H1 (cell line): ENCODE data around the gene SPOPL. TPM values are rescaled to one million over a fixed set of nuclear protein-coding genes. Genes with fewer than 3 reads are reported as not detected.

Experiments used
- CTCF ChIA-PET: fragments of 300-600 bp; sonication (Branson Sonifier 250); formaldehyde crosslinking; loops from one replicate; lab custom pipeline; 2021; ENCODE audit not compliant: partially characterized antibody; lab: Charles Lee
- POLR2A ChIA-PET: fragments of 300-600 bp; sonication (Branson Sonifier 250); formaldehyde crosslinking; loops from one replicate; lab custom pipeline; 2021; ENCODE audit warnings: inconsistent platforms; ENCODE audit not compliant: partially characterized antibody; lab: Charles Lee
- DNase-seq, 2 experiments: peaks; one replicate each; pipeline versions ENCODE4 v3.0.0 to v3.0.0-alpha.2; 2010 to 2022; ENCODE audit warnings: low spot score in 2 of 2, low read depth in 1 of 2, mixed read lengths in 1 of 2
- FAIRE-seq: peaks from 2 replicates; lab custom pipeline; 2011; peaks lifted over from hg19 to GRCh38; lab: Jason Lieb, UNC
- H2AFZ ChIP-seq: 2 replicates; pipeline ENCODE4 v1.8.1; 2012; ENCODE audit warnings: low read length, inconsistent platforms
- H2AK5ac ChIP-seq: 2 replicates; pipeline ENCODE4 v1.6.1; 2013; ENCODE audit warnings: low read depth, low read length
- H2BK120ac ChIP-seq: replicated peaks from 2 replicates; pipeline ENCODE3; 2013; ENCODE audit warnings: low read depth, low read length, inconsistent platforms
- H2BK12ac ChIP-seq: 2 replicates; pipeline ENCODE4 v1.6.1; 2013; ENCODE audit warnings: low read depth, low read length
- H2BK15ac ChIP-seq: 2 replicates; pipeline ENCODE4 v1.6.1; 2013; ENCODE audit warnings: low read length
- H2BK20ac ChIP-seq: 2 replicates; pipeline ENCODE4 v1.6.1; 2013; ENCODE audit warnings: low read length
- H2BK5ac ChIP-seq: 2 replicates; pipeline ENCODE4 v1.6.1; 2013; ENCODE audit warnings: low read depth, low read length
- H3K14ac ChIP-seq: 2 replicates; pipeline ENCODE4 v1.6.1; 2013; ENCODE audit warnings: inconsistent platforms; ENCODE audit not compliant: insufficient read length
- H3K18ac ChIP-seq: 2 replicates; pipeline ENCODE4 v1.6.1; 2013; ENCODE audit warnings: low read length; ENCODE audit errors: extremely low read depth
- H3K23ac ChIP-seq: 2 replicates; pipeline ENCODE4 v1.6.1; 2013; ENCODE audit warnings: inconsistent platforms; ENCODE audit not compliant: insufficient read length
- H3K23me2 ChIP-seq: 2 replicates; pipeline ENCODE4 v1.6.1; 2013; ENCODE audit warnings: low read depth, low read length
- H3K27ac ChIP-seq: 2 replicates; pipeline ENCODE4 v1.6.1; 2011; ENCODE audit warnings: low read depth, low read length, inconsistent platforms
- H3K27me3 ChIP-seq, 4 experiments: replicated peaks in 1 of 4; 1 replicate in 1 of 4; 2 replicates in 3 of 4; pipeline versions ENCODE4 v1.6.1 to v1.8.1; 2011 to 2013; ENCODE audit warnings: low read length in 3 of 4, mild to moderate bottlenecking in 3 of 4, inconsistent platforms in 2 of 4, mixed read lengths in 2 of 4, moderate library complexity in 1 of 4; ENCODE audit not compliant: control insufficient read depth in 3 of 4, insufficient read depth in 3 of 4; ENCODE audit errors: extremely low read depth in 1 of 4
- H3K36me3 ChIP-seq, 4 experiments: 2 replicates each; pipeline versions ENCODE4 v1.6.1 to v1.8.1; 2011 to 2013; ENCODE audit warnings: mild to moderate bottlenecking in 4 of 4, low read length in 3 of 4, moderate library complexity in 2 of 4, control low read depth in 1 of 4, inconsistent platforms in 1 of 4; ENCODE audit not compliant: insufficient read depth in 4 of 4, control insufficient read depth in 2 of 4
- H3K4ac ChIP-seq: replicated peaks from 2 replicates; pipeline ENCODE3; 2013; ENCODE audit warnings: low read length, low read depth, mixed read lengths, inconsistent platforms; ENCODE audit not compliant: insufficient read length
- H3K4me1 ChIP-seq, 4 experiments: replicated peaks in 1 of 4; 1 replicate in 1 of 4; 2 replicates in 3 of 4; pipeline versions ENCODE4 v1.6.1 to v1.8.1; 2011 to 2013; ENCODE audit warnings: low read length in 3 of 4, inconsistent platforms in 2 of 4, mixed read lengths in 1 of 4; ENCODE audit not compliant: insufficient read depth in 4 of 4, control insufficient read depth in 3 of 4
- H3K4me2 ChIP-seq, 2 experiments: 2 replicates each; pipeline versions ENCODE4 v1.6.1 to v1.8.1; 2011 to 2013; ENCODE audit warnings: low read depth in 2 of 2, low read length in 2 of 2, control low read depth in 1 of 2, inconsistent platforms in 1 of 2, mild to moderate bottlenecking in 1 of 2; ENCODE audit not compliant: insufficient read depth in 1 of 2
- H3K4me3 ChIP-seq, 4 experiments: fragments of 200-600, 300-600 bp in 1 of 4; sonication (generic), shearing (Covaris generic), sonication (Bioruptor Twin) in 1 of 4; 2 replicates each; pipeline versions ENCODE4 v1.5.1 to v1.8.1; 2011 to 2016; ENCODE audit warnings: low read length in 4 of 4, low read depth in 3 of 4, control low read depth in 2 of 4, inconsistent platforms in 2 of 4, mild to moderate bottlenecking in 2 of 4, mixed read lengths in 1 of 4, moderate library complexity in 1 of 4; ENCODE audit not compliant: insufficient read depth in 2 of 4; ENCODE audit errors: extremely low read depth in 1 of 4
- H3K56ac ChIP-seq: replicated peaks from 2 replicates; pipeline ENCODE3; 2013; ENCODE audit warnings: low read depth, mild to moderate bottlenecking, mixed read lengths, low read length, inconsistent platforms; ENCODE audit not compliant: insufficient read length
- H3K79me1 ChIP-seq: 2 replicates; pipeline ENCODE4 v1.6.1; 2013; ENCODE audit warnings: low read depth, low read length, control low read depth
- H3K79me2 ChIP-seq, 2 experiments: 2 replicates each; pipeline versions ENCODE4 v1.6.1 to v1.8.1; 2012 to 2013; ENCODE audit warnings: low read length in 2 of 2, mild to moderate bottlenecking in 2 of 2, inconsistent platforms in 1 of 2; ENCODE audit not compliant: insufficient read depth in 2 of 2, control insufficient read depth in 1 of 2
- H3K9ac ChIP-seq, 4 experiments: replicated peaks in 1 of 4; 1 replicate in 1 of 4; 2 replicates in 3 of 4; pipeline versions ENCODE4 v1.6.1 to v1.8.1; 2011 to 2013; ENCODE audit warnings: low read depth in 3 of 4, low read length in 3 of 4, control low read depth in 2 of 4, mild to moderate bottlenecking in 2 of 4, moderate library complexity in 2 of 4, inconsistent platforms in 1 of 4; ENCODE audit errors: extremely low read depth in 1 of 4
- H3K9me3 ChIP-seq, 2 experiments: 2 replicates each; pipeline versions ENCODE4 v1.6.1 to v1.8.1; 2012 to 2013; ENCODE audit warnings: mild to moderate bottlenecking in 2 of 2, moderate library complexity in 2 of 2, control low read depth in 1 of 2, inconsistent platforms in 1 of 2, low read depth in 1 of 2, low read length in 1 of 2, mixed read lengths in 1 of 2; ENCODE audit not compliant: insufficient read depth in 2 of 2
- H4K20me1 ChIP-seq, 2 experiments: replicated peaks in 1 of 2; 2 replicates each; pipeline versions ENCODE3 to v1.8.1; 2011 to 2013; ENCODE audit warnings: inconsistent platforms in 2 of 2, low read length in 2 of 2, mild to moderate bottlenecking in 1 of 2; ENCODE audit not compliant: insufficient read depth in 2 of 2, control insufficient read depth in 1 of 2
- H4K5ac ChIP-seq: 2 replicates; pipeline ENCODE4 v1.6.1; 2013; ENCODE audit warnings: low read length, low read depth, mixed read lengths, inconsistent platforms; ENCODE audit not compliant: insufficient read length
- H4K8ac ChIP-seq: 2 replicates; pipeline ENCODE4 v1.8.0; 2013; ENCODE audit warnings: mild to moderate bottlenecking, moderate library complexity, low read length, inconsistent platforms; ENCODE audit not compliant: insufficient read depth; ENCODE audit errors: extremely low read depth
- H4K91ac ChIP-seq: replicated peaks from 2 replicates; pipeline ENCODE3; 2013; ENCODE audit warnings: low read length, mixed read lengths, inconsistent platforms; ENCODE audit not compliant: insufficient read length
- BACH1 ChIP-seq: IDR thresholded peaks from 2 replicates; pipeline ENCODE4 v1.6.1; 2012; ENCODE audit warnings: low read length, improper control_type of control experiment
- CTBP2 ChIP-seq: IDR thresholded peaks from 2 replicates; pipeline ENCODE4 v1.7.0; 2011; ENCODE audit warnings: borderline replicate concordance, mild to moderate bottlenecking, moderate library complexity, mixed read lengths, low read length; ENCODE audit not compliant: insufficient read depth, insufficient read length
- EZH2 ChIP-seq: fragments of 200-600 bp; sonication (generic); IDR thresholded peaks from 2 replicates; pipeline ENCODE4 v1.7.1; 2012; ENCODE audit warnings: low read depth, mild to moderate bottlenecking, moderate library complexity, low read length, inconsistent platforms; ENCODE audit not compliant: severe bottlenecking
- NANOG ChIP-seq: IDR thresholded peaks from 2 replicates; pipeline ENCODE4 v1.6.1; 2011; ENCODE audit warnings: low read length, low read depth, mild to moderate bottlenecking, inconsistent platforms; ENCODE audit not compliant: insufficient read depth, poor library complexity, severe bottlenecking
- POU5F1 ChIP-seq: IDR thresholded peaks from 2 replicates; pipeline ENCODE4 v1.6.1; 2011; ENCODE audit warnings: low read depth, mild to moderate bottlenecking, low read length, moderate library complexity
- SIX5 ChIP-seq: IDR thresholded peaks from 2 replicates; pipeline ENCODE4 v1.6.1; 2011; ENCODE audit warnings: mild to moderate bottlenecking, low read depth, low read length
- SP2 ChIP-seq: IDR thresholded peaks from 2 replicates; pipeline ENCODE4 v1.6.1; 2012; ENCODE audit warnings: mild to moderate bottlenecking, low read length, inconsistent platforms
- TBP ChIP-seq: IDR thresholded peaks from 2 replicates; pipeline ENCODE4 v1.6.1; 2011; ENCODE audit warnings: low read depth, low read length, improper control_type of control experiment
- TEAD4 ChIP-seq: IDR thresholded peaks from 2 replicates; pipeline ENCODE4 v1.6.1; 2012; ENCODE audit warnings: low read depth, low read length, inconsistent platforms, mixed read lengths
- WGBS, 2 experiments: shearing (Covaris generic) in 1 of 2; methylation state at CpG; one replicate each; pipeline versions ENCODE4 v1.1.6 to v1.1.7; 2013 to 2015; ENCODE audit warnings: low lambda C conversion rate in 2 of 2, mixed read lengths in 2 of 2, inconsistent platforms in 1 of 2, low coverage in 1 of 2, missing lambda C conversion rate in 1 of 2; ENCODE audit not compliant: insufficient replicate concordance in 2 of 2, insufficient coverage in 1 of 2, insufficient read length in 1 of 2; ENCODE audit errors: extremely low coverage in 1 of 2, missing lambda C conversion rate in 1 of 2; 5-methylcytosine and 5-hydroxymethylcytosine counted together
- polyA plus RNA-seq, 7 experiments: library from polyadenylated mRNA; depleted of rRNA in 3 of 7; stranded (reverse) in 5 of 7; unstranded in 2 of 7; fragments of >200 nt in 5 of 7; fragments of 200-250 nt in 2 of 7; gene quantifications; 1 replicate in 5 of 7; 2 replicates in 1 of 7; 4 replicates in 1 of 7; pipeline versions ENCODE4 v1.2.1 to v1.2.3, GENCODE V29; 2011 to 2013; ENCODE audit warnings: missing spikeins in 2 of 7, mixed read lengths in 2 of 7
- total RNA-seq: library from RNA; stranded (reverse); fragmentation: NEBNext Ultra II Directional; extraction: Animal tissue kit (Norgen Biotek cat#: 25700); gene quantifications from 2 replicates; pipeline ENCODE4 v1.2.1, GENCODE V29; 2021
- TF ChIP-seq, protein P1 (sequence below): IDR thresholded peaks from 2 replicates; pipeline ENCODE4 v1.6.1; 2012; ENCODE audit warnings: inconsistent platforms

SPOPL gene
- total and polyA plus RNA-seq, 2 of the 8 experiments (the other 6 are each of a cell fraction or from before 2014, with no cell fraction given), result 1.9 to 14.5 TPM

DNA sequence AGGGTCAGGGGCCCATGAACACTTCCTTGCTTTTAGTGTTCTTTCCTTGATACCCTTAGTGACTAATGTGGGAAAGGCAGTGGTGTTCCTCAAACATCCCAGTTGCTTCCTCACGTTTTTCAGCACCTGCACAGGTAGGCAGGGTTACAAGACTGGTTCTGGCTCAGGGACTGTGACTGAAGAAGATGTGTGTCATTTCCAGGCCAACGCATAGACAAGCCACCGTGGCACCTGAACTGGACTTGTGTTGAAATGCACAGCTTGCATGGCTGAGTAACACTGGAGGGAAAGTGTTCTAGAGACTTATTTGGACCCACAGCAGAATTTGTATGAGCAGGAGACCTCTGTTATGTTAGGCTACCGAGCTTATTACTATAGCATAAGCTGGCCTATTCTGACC lies 107.9 kb downstream of the SPOPL start:
- Histone ChIP-seq H3K9ac (no peak overlapping the region), H3K4me1 (no peaks in the 10 kb centered on the region), H3K27ac (no peak overlapping the region), H2AK5ac (no peak overlapping the region), H3K4me2 (no peak overlapping the region), H3K4me3 (no peak overlapping the region), H3K4ac (no peak overlapping the region), H3K79me2 (no peaks in the 10 kb centered on the region), H4K5ac (no peak overlapping the region), H3K56ac (no peak overlapping the region), H3K9me3 (no peaks in the 10 kb centered on the region), H2BK20ac (no peak overlapping the region), H3K23me2 (no peaks in the 10 kb centered on the region; the same call in 1 of the 2 replicates), H3K14ac (no peak overlapping the region), H2BK120ac (no peak overlapping the region), H2BK12ac (no peak overlapping the region), H3K36me3 (no peaks in the 10 kb centered on the region), H4K20me1 (no peaks in the 10 kb centered on the region), H2BK15ac (no peak overlapping the region), H3K79me1 (no peaks in the 10 kb centered on the region), H2AFZ (no peak overlapping the region; the same call in 1 of the 2 replicates), H3K18ac (no peak overlapping the region), H3K27me3 (no peaks in the 10 kb centered on the region), H3K23ac (no peak overlapping the region), H2BK5ac (no peak overlapping the region), H4K8ac (no peak overlapping the region), H4K91ac (no peak overlapping the region)
- no peak for FAIRE-seq
- ChIA-PET POLR2A (interaction anchor here (1.1 kb wide), 1 partner anchor 169 kb away, joined by 4 read pairs; no protein-coding TSS in a partner anchor), CTCF (no interaction called here)
- no peak for DNase-seq
- TF ChIP-seq TEAD4 (no peak), POU5F1 (no peak), SIX5 (no peak), SP2 (no peak), BACH1 (no peak), NANOG (no peak), TBP (no peak), EZH2 (no peak), CTBP2 (no peak)
- TF ChIP-seq, protein P1, sequence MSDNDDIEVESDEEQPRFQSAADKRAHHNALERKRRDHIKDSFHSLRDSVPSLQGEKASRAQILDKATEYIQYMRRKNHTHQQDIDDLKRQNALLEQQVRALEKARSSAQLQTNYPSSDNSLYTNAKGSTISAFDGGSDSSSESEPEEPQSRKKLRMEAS, result no peak
- WGBS, 2 experiments, result 92% methylated on average over 4 of the region's 4 CpGs; no CpG with 5 or more reads in 1 of the 2 experiments
